Erythroblast (primary cell): ENCODE results near the gene UVSSA.
"Not testable (repeated sequence)": the region's sequence is repeated elsewhere in the genome, so short reads cannot be mapped to it uniquely, and the experiment has no call there.

ENCODE experiments used
- DNase-seq, 2 experiments: peaks; one replicate each; lab custom pipeline; 2025; lab: John Stamatoyannopoulos, UW
- GATA1 ChIP-seq: IDR thresholded peaks from 2 replicates; pipeline ENCODE4 v1.6.1; 2011; ENCODE audit warnings: low read depth, mild to moderate bottlenecking, control low read depth, low read length, moderate library complexity
- POLR2A ChIP-seq: IDR thresholded peaks from 2 replicates; pipeline ENCODE4 v1.6.1; 2011; ENCODE audit warnings: mild to moderate bottlenecking, low read length

The UVSSA gene

DNA sequence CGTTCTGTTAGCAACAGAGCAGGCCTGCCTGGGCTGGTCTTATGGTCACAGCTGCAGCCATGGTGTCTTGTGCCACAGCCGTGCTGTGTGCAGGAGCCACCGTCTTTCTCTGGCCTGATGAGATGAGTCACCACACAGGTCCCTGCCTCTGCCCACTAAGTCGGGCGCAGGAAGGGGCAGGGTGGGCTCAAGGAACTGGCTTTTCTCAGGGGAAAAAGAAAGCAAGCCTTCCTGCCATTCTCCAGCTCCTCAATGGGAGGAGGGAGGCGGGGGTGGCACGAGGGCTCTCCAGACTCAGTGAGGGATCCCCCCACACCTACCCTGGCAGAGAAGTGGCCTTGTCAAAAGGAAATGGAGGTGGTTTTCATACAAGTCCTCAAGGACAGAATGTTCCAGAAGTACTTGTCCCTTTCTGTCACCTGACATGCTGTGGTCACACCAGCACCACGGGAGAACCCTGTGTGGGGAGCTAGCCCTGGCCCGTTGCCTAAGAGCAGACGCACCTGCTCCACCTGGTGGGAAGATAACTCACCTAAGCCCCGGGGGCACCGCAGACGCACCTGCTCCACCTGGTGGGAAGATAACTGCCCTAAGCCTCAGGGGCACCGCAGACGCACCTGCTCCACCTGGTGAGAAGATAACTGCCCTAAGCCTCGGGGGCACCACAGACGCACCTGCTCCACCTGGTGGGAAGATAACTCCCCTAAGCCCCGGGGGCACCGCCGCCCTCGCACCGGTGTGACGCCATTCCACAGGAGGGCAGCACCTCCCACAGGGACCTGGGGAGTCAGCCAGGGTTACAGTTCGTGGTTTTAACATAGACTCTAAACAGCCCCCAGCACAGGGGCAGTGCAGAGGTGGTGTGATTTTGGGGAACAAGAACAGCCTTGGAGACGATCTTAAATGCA lies 18.5 kb downstream of the UVSSA start:
- DNase-seq: no peak
- TF ChIP-seq POLR2A: no peak
- no peak for TF ChIP-seq GATA1

DNA sequence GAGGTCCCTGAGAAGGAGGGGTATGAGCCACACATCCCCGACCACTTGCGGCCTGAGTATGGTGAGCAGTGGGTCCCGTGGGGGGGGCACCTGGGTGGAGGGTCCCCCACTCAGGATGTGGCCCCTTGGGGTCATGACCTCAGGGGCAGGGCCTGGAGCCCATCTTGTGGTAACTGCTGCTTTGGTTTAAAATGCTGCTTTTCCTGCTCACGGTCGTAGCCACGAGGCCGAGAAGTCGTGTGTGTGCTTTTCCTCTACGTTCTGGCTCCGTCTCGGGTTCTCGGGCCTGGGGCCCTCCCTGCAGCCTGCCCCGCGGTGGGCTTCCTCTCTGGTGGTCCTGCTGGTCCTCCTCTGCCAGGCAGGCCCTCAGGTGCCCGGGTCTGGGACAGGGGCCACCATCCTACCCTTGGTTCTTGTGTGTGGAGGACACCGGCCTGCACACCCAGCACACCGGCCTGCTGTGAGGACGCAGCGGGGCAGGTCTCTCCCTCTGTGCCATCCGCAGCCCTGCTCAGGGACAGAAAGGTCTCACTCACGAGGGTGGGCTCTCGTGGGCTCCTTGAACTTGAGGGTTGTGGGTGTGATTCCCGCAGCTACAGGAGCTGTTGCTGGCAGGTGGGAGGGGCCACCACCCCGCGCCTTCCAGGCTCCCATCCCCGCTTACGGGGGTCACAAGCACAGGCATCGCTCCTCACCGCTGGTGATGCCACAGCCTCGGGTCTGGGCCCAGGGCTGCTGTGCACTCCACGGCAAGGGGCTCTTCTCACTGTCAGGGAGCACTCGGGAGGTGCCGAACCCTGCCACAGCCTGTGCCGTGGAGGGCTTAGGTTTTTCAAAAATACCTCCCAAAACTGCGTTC lies 19.6 kb downstream of the UVSSA start:
- no peak for DNase-seq
- no peak for TF ChIP-seq GATA1
- no peak for TF ChIP-seq POLR2A

DNA sequence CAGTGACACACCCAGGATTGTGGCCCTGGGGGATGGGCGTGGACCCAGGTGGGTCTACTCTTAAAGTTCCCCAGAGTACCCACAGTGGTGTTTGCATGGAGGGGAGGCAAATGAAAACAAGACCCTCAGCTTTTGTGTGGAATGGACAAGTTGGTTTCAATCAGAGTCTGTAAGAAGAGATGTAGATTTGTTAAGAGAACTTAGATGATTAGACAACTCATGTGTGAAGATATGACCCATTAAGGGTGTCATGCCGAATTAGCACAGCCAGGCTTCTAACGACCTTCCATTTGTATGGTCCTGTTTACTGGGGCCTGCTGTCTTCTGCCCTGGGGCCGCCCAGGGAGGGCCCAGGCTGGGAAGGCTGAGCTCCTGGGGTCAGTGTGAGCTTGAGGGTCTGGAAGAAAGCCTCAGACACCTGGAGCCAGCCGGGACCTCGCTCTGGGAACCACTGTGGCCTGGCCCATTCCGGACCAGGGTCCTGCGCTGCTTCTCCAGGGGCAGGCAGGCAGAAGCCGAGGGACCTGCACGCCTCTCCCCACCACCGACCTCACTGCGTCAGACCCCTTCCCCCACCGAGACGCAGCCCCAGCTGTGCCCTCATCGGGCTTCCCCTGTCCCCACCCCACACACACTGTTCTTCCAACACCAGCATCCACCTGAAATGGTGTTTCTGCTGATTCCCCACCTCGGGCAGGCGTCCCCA lies 20.4 kb downstream of the UVSSA start:
- DNase-seq: no peak
- TF ChIP-seq GATA1: no peak
- TF ChIP-seq POLR2A: no peak

DNA sequence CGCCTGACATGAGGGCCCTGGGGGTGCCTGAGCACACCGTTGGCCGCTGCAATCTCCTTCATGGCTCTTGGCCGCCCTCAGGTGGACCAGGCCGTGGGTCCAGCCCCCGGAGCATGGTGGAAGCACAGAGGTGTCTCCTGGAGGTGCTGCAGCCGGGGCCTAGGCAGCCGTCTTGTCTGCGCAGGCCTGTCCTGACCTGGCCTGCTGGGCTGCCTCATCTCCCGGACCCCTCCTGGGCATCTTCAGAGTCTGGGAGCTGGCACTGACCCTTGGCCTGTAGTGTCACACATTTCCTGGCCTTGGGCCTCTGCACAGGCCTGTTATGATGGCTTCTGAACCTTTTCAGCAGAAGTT lies 20.9 kb downstream of the UVSSA start:
- no peak for TF ChIP-seq GATA1
- TF ChIP-seq POLR2A: no peak
- DNase-seq: no peak

DNA sequence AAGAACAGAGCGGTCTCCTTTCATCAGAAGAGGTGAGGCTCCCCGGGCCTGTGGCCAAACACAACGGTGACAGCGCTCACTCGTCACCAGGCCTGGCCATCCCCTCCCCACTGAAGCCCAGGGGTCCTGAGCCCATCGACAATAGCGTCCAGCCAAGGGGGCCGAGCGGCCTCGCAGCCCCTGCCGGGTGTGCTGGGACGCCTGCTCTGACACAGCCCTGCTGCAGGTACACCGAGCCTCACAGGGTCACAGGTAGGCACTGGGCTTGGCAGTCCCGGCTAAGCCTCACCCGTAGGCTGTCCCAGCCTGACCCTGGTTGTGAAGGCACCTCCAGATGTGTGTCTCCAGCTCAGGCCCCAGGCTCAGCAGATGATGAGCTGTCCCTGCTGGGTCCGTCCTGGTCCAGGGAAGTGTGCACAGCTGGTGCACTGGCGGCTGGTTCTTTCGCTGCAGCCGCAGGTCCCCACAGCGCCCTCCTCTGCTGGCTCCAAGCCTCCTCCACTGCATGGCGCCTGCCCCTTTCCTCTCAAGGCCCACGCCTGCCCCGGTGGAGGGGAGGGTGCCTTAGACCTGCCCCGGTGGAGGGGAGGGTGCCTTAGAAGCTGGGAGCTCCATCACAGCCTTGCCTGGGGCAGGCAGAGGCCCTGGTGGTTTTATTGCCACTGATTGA lies 21.5 kb downstream of the UVSSA start:
- no peak for DNase-seq
- no peak for TF ChIP-seq GATA1
- TF ChIP-seq POLR2A: no peak

DNA sequence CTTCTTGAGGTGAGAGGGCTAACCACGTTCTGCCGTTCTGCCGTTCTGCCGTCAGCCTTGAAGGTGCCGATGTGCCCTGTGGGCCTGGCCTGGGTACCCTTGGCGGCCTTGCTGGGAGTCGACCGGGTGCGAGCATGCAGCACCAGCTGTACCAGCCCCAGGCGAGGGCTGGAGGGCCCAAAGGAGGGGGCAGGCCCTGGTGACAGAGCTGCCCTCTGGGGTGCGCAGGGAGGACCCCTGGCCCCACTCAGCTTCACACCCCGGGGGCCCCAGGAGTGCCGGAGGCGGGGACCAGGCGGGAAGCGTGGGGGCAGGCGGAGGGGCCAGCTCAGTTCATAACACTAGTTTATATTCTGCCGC lies 22.1 kb downstream of the UVSSA start:
- no peak for DNase-seq
- TF ChIP-seq POLR2A: no peak
- TF ChIP-seq GATA1: no peak

DNA sequence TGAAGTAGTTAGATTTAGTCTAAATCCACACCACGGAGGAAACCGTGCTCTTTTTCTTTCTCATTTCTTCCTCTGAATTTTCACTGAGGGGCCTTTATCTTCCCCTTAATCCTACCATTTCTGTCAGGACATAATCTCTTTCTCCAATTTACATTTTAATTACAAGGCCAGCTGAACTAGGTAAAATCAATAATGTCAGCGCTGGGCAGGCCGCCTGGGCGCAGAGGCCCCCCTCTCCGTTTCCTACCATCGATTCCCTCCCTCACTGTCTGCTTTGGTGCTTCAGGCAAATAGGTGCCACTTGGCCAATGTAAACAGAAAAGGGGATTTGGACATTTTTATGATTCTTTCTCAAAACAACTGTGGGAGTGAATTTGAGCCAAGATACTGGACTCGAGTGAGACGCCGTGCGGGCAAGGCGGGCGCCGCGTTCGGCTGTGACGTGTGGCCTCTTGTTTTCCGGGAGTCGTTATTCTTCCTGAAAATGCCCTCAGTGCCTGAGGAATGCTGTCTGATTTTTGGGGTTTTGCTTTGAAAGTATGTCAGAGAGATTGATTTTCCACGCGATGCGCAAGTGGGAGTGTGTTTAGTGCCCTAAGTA lies 22.6 kb downstream of the UVSSA start:
- DNase-seq: no peak
- no peak for TF ChIP-seq POLR2A
- no peak for TF ChIP-seq GATA1

DNA sequence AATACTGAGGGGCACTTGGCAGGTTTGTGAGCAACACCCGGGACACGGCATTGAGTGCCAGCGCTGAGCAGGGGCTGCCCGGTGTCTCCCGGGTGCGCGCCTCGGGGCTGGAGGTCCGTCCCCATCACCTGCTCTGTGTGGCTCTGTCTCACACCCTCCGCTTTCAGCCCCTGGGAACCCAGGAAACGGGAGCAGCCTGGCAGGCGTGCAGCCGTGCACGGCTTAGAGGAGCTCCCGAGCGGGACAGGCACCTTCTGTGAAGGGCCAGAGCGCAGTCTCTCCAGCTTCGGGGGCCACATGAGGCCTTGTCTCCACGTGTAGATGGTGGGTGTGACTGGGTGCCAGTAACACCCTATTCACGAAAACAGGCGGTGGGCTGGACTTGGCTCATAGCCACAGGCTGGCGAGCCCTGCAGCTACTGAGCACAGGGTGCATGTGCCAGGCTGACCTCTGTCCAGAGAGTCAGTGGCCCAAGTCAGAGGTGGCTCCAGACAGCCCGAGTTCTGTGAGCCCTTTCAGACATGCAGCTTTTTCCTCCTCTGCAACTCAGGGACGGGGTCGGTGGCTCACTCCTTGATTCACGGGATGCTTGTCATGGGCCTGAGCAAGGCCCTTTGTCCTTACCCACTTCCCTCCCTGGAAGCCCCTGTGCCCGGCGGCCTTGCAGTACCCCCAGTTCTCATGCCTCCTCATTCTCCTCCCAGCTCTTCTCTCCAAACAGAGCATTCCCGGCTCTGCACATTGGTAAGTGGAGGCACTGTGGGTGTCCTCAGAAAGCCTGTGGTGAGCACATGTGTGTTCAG lies 23.5 kb downstream of the UVSSA start:
- no peak for DNase-seq
- TF ChIP-seq GATA1 (no peak), POLR2A (no peak)

DNA sequence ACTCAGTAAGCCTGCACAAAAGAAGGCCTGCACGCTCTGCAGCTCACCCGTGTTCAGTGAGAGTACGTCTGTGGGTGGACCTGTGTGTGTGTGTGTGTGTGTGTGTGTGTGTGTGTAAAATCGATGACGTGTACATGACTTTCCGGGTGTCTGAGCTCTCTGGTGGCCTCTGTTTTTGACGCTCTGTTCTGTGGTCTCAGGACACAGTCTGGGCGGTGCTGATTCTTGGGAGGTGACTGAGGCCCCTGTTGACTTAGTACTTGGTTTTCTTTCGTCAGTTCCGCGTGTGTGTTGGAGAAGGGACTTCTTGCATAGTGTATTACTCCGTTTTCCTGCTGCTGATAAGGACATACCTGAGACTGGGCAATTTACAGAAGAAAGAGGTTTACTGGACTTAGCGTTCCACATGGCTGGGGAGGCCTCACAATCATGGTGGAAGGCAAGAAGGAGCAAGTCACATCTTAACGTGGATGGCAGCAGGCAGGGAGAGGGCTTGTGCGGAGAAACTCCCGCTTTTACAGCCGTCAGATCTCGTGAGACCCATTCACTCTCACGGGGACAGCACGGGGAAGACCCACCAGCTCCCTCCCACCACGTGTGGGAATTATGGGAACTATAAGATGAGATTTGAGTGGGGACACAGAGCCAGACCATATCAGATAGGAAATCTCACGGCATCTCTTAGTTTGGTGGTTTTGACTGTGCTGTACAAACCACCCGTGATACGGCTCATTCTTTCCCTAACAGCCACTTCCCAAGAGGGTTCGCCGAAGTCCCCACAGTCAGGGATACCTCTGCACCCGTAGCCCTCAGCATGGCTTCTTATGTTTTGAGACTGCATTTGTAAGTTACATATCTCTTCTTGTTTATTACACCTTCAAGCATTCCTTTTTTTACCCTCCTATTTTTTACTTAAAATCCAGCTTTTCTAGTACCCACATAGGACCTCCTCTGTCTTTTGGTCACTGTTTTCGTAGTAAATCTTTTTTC lies 24.5 kb downstream of the UVSSA start:
- no peak for TF ChIP-seq POLR2A
- no peak for TF ChIP-seq GATA1
- no peak for DNase-seq

DNA sequence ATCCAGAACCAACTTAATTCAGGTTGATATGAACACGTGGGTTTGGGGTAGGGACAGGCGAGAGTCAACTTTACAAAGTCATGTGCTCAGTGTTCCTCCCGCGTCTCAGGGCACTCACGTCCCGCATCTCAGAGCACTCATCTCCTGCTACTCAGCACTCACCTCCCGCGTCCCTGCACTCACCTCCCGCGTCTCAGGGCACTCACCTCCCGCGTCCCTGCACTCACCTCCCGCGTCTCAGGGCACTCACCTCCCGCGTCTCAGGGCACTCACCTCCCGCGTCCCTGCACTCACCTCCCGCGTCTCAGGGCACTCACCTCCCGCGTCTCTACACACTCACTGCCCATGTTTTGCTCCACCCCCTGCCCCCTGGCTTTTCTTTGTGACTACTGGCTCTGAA lies 25.6 kb downstream of the UVSSA start:
- DNase-seq: not testable (repeated sequence)
